Liver (tissue), 9 donors: ENCODE data around the gene PRPF40A. TPM values are rescaled to one million over a fixed set of nuclear protein-coding genes. Genes with fewer than 3 reads are reported as not detected.

Source experiments
- DNase-seq: peaks from one replicate; pipeline ENCODE4 v3.0.0-alpha.2; 2017; ENCODE audit warnings: low spot score
- H3K27ac ChIP-seq, 2 donors: one replicate each; pipeline ENCODE4 v1.7.0; 2013; ENCODE audit warnings: inconsistent platforms in 2 of 2, low read length in 2 of 2, control low read depth in 1 of 2, low read depth in 1 of 2, mild to moderate bottlenecking in 1 of 2
- H3K27me3 ChIP-seq, 4 donors: one replicate each; pipeline versions ENCODE4 v1.6.1 to v1.7.0; 2013; ENCODE audit warnings: low read length in 3 of 4, inconsistent platforms in 1 of 4, mild to moderate bottlenecking in 1 of 4, moderate library complexity in 1 of 4; ENCODE audit not compliant: control insufficient read depth in 4 of 4, insufficient read depth in 4 of 4
- H3K36me3 ChIP-seq, 4 donors: one replicate each; pipeline versions ENCODE4 v1.6.1 to v1.7.0; 2013; ENCODE audit warnings: low read length in 3 of 4, mild to moderate bottlenecking in 3 of 4, low read depth in 1 of 4, moderate library complexity in 1 of 4; ENCODE audit not compliant: control insufficient read depth in 4 of 4, insufficient read depth in 3 of 4
- H3K4me1 ChIP-seq, 4 donors: one replicate each; pipeline versions ENCODE4 v1.6.1 to v1.7.0; 2013; ENCODE audit warnings: low read length in 3 of 4, mild to moderate bottlenecking in 3 of 4, moderate library complexity in 1 of 4; ENCODE audit not compliant: control insufficient read depth in 4 of 4, insufficient read depth in 4 of 4
- H3K4me3 ChIP-seq, 3 donors: one replicate each; pipeline versions ENCODE4 v1.6.1 to v1.7.0; 2013; ENCODE audit warnings: low read length in 3 of 3, control low read depth in 1 of 3, low read depth in 1 of 3, mild to moderate bottlenecking in 1 of 3
- H3K9ac ChIP-seq, 2 donors: one replicate each; pipeline ENCODE4 v1.7.0; 2013; ENCODE audit warnings: low read length in 2 of 2, mild to moderate bottlenecking in 2 of 2, moderate library complexity in 2 of 2, control low read depth in 1 of 2, low read depth in 1 of 2
- H3K9me3 ChIP-seq, 4 donors: one replicate each; pipeline versions ENCODE4 v1.6.1 to v1.7.0; 2013; ENCODE audit warnings: low read length in 3 of 4; ENCODE audit not compliant: control insufficient read depth in 4 of 4
- FOXA1 ChIP-seq: IDR thresholded peaks from 2 replicates; pipeline ENCODE4 v1.6.1; 2016; ENCODE audit warnings: antibody characterized with exemption
- FOXA2 ChIP-seq: IDR thresholded peaks from 2 replicates; pipeline ENCODE4 v1.6.1; 2016; ENCODE audit warnings: antibody characterized with exemption
- GABPA ChIP-seq, 2 donors: IDR thresholded peaks in 1 of 2; conservative IDR thresholded peaks in 1 of 2; 2 replicates each; pipeline ENCODE4 v1.6.1; 2016; ENCODE audit warnings: antibody characterized with exemption in 2 of 2, mild to moderate bottlenecking in 1 of 2, moderate library complexity in 1 of 2
- HNF4G ChIP-seq: IDR thresholded peaks from 2 replicates; pipeline ENCODE4 v1.6.1; 2016; ENCODE audit warnings: antibody characterized with exemption
- RAD21 ChIP-seq, 2 donors: IDR thresholded peaks; 2 replicates each; pipeline ENCODE4 v1.6.1; 2016; ENCODE audit warnings: antibody characterized with exemption in 2 of 2, mild to moderate bottlenecking in 2 of 2
- RXRA ChIP-seq, 2 donors: IDR thresholded peaks; 2 replicates each; pipeline ENCODE4 v1.6.1; 2017 to 2018; ENCODE audit warnings: antibody characterized with exemption in 2 of 2, mild to moderate bottlenecking in 1 of 2
- SP1 ChIP-seq: IDR thresholded peaks from 2 replicates; pipeline ENCODE4 v1.6.1; 2018; ENCODE audit warnings: antibody characterized with exemption, mild to moderate bottlenecking
- TAF1 ChIP-seq: conservative IDR thresholded peaks from 2 replicates; pipeline ENCODE4 v1.6.1; 2016; ENCODE audit warnings: antibody characterized with exemption, mild to moderate bottlenecking
- YY1 ChIP-seq: IDR thresholded peaks from 2 replicates; pipeline ENCODE4 v1.6.1; 2016; ENCODE audit warnings: antibody characterized with exemption, mild to moderate bottlenecking
- WGBS: extraction: QIAGEN DNeasy Blood & Tissue Kit; methylation state at CpG from one replicate; pipeline ENCODE4 v1.1.7; 2013; 5-methylcytosine and 5-hydroxymethylcytosine counted together
- polyA plus RNA-seq, 2 donors: library from polyadenylated mRNA; stranded (reverse) in 1 of 2; unstranded in 1 of 2; fragments of 200-250 nt in 1 of 2; fragments of >200 nt in 1 of 2; fragmentation: Nextera tagmentation in 1 of 2; extraction: Ambion mirVana in 1 of 2; gene quantifications; one replicate each; pipeline versions ENCODE4 v1.2.1 to v1.2.3, GENCODE V29; 2013 to 2015
- total RNA-seq, 2 donors: library from RNA; depleted of rRNA; stranded (reverse); fragments of >200 nt; gene quantifications; one replicate each; pipeline ENCODE4 v1.2.3, GENCODE V29; 2014
- TF ChIP-seq, protein P1 (sequence below): fragments of 150-350 bp; IDR thresholded peaks from 2 replicates; pipeline ENCODE4 v1.5.1; 2017; ENCODE audit warnings: improper control_type of control experiment, low read depth, low read length; ENCODE audit not compliant: missing input control
- TF ChIP-seq, protein P2 (sequence below): IDR thresholded peaks from 2 replicates; pipeline ENCODE4 v1.6.1; 2016; ENCODE audit warnings: antibody characterized with exemption
- TF ChIP-seq, protein P3 (sequence below): IDR thresholded peaks from 2 replicates; pipeline ENCODE4 v1.6.1; 2016; ENCODE audit warnings: antibody characterized with exemption, mild to moderate bottlenecking
- donor health status: healthy.
- donor health status: healthy.
- donor health status: healthy.
- donor health status: healthy.
- donor health status: healthy.

Gene PRPF40A
- total and polyA plus RNA-seq, 4 donors, result 18.8 to 58.1 (median 53.7) TPM

DNA sequence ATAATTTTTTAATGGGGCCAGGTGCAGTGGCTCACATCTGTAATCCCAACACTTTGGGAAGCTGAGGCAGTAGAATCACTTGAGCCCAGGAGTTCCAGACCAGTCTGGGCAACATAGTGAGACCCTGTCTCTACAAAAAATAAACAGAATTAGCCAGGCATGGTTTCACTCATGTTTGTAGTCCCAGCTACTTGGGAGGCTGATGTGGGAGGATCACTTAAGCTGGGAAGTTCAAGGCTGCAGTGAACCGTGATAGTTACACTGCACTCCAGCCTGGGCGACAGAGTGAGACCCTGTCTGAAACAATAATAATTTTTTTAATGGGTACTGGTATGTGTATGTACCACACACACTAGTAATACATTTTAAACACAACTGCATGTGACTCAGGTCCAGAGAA, 3.5 kb upstream of the PRPF40A start:
- Histone ChIP-seq H3K27ac (no peak overlapping the region), H3K9ac (no peak overlapping the region), H3K27me3 (no peaks in the 10 kb centered on the region), H3K4me3 (no peak overlapping the region), H3K36me3 (peaks cover 0 to 3% (median 0%) of the 10 kb centered on the region in 4 donors), H3K4me1 (peaks cover 4 to 24% (median 17%) of the 10 kb centered on the region in 4 donors), H3K9me3 (no peaks in the 10 kb centered on the region)
- DNase-seq, result no peak
- no peak for TF ChIP-seq FOXA2
- no peak for TF ChIP-seq SP1
- TF ChIP-seq, protein P1, sequence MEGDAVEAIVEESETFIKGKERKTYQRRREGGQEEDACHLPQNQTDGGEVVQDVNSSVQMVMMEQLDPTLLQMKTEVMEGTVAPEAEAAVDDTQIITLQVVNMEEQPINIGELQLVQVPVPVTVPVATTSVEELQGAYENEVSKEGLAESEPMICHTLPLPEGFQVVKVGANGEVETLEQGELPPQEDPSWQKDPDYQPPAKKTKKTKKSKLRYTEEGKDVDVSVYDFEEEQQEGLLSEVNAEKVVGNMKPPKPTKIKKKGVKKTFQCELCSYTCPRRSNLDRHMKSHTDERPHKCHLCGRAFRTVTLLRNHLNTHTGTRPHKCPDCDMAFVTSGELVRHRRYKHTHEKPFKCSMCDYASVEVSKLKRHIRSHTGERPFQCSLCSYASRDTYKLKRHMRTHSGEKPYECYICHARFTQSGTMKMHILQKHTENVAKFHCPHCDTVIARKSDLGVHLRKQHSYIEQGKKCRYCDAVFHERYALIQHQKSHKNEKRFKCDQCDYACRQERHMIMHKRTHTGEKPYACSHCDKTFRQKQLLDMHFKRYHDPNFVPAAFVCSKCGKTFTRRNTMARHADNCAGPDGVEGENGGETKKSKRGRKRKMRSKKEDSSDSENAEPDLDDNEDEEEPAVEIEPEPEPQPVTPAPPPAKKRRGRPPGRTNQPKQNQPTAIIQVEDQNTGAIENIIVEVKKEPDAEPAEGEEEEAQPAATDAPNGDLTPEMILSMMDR, result no peak
- 96% methylated on average over 2 of the region's 2 CpGs for WGBS

DNA sequence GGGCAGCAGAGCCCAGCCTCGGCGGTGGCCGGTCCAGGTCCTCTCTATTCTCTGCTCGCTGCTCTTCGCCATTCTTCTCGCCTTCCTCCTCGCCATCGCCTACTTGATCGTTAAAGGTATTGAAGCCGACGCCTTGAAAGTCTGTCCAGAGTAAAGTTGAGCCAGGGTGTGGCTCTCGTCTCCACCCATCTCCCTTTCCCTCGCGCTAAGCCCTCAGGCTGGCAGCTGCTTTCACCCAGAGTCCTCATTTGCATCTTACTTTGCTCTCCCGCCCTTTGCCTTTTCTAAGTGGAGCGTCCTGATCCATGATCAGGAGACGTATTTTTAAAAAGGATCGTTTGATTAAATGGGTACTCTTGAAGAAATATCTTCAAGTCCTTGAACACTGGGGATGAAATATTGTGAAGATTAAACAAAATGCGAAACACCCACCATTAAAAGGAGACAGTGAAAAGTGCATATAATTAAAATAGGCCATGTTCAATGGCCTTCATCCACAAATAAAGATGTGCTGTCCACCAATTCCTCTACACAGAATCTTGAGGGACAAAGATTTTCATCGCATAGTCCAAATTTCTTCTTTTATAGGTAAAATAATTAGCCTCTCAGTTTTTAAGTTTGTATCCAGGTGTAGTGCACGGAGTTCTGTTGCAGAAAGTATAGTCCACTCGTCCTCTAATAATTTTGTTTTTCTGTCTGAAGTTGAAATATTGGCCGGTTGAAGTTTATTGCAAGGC, 1.8 kb upstream of the PRPF40A start:
- Histone ChIP-seq H3K9me3 (no peaks in the 10 kb centered on the region), H3K36me3 (peaks cover 0 to 3% (median under 1%) of the 10 kb centered on the region in 4 donors), H3K9ac (peak overlapping the region; percentile 21 to 88), H3K4me1 (peaks cover 5 to 33% (median 23%) of the 10 kb centered on the region in 4 donors), H3K27ac (peak overlapping the region; percentile 81 to 97), H3K27me3 (no peaks in the 10 kb centered on the region), H3K4me3 (peak overlapping the region; percentile 80 to 99 (median 89))
- 8% methylated on average over 23 of the region's 23 CpGs for WGBS
- TF ChIP-seq, protein P2, sequence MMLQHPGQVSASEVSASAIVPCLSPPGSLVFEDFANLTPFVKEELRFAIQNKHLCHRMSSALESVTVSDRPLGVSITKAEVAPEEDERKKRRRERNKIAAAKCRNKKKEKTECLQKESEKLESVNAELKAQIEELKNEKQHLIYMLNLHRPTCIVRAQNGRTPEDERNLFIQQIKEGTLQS, result no peak
- TF ChIP-seq SP1 (no peak), GABPA (IDR thresholded peaks at IDR 0.05 in 1 of 2, conservative IDR thresholded peaks at IDR 0.05 in 1 of 2) (no peak), HNF4G (no peak), TAF1 (no peak), FOXA1 (no peak), YY1 (no peak), RXRA (IDR thresholded peaks at IDR 0.05) (no peak), RAD21 (IDR thresholded peaks at IDR 0.05) (no peak)
- TF ChIP-seq, protein P1, result no peak
- TF ChIP-seq, protein P3, sequence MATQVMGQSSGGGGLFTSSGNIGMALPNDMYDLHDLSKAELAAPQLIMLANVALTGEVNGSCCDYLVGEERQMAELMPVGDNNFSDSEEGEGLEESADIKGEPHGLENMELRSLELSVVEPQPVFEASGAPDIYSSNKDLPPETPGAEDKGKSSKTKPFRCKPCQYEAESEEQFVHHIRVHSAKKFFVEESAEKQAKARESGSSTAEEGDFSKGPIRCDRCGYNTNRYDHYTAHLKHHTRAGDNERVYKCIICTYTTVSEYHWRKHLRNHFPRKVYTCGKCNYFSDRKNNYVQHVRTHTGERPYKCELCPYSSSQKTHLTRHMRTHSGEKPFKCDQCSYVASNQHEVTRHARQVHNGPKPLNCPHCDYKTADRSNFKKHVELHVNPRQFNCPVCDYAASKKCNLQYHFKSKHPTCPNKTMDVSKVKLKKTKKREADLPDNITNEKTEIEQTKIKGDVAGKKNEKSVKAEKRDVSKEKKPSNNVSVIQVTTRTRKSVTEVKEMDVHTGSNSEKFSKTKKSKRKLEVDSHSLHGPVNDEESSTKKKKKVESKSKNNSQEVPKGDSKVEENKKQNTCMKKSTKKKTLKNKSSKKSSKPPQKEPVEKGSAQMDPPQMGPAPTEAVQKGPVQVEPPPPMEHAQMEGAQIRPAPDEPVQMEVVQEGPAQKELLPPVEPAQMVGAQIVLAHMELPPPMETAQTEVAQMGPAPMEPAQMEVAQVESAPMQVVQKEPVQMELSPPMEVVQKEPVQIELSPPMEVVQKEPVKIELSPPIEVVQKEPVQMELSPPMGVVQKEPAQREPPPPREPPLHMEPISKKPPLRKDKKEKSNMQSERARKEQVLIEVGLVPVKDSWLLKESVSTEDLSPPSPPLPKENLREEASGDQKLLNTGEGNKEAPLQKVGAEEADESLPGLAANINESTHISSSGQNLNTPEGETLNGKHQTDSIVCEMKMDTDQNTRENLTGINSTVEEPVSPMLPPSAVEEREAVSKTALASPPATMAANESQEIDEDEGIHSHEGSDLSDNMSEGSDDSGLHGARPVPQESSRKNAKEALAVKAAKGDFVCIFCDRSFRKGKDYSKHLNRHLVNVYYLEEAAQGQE, result no peak
- no peak for DNase-seq
